H9 (cell line): ENCODE results near the gene RAB3IL1. TPM values are rescaled to one million over a fixed set of nuclear protein-coding genes. Genes with fewer than 3 reads are reported as not detected.

Experiments
- DNase-seq: peaks from one replicate; pipeline ENCODE4 v3.0.0-alpha.2; 2017
- H2AFZ ChIP-seq: one replicate; pipeline ENCODE4 v1.6.1; 2013; ENCODE audit warnings: mild to moderate bottlenecking, low read length, control low read depth, moderate library complexity
- H2AK5ac ChIP-seq: 2 replicates; pipeline ENCODE4 v1.6.1; 2013; ENCODE audit warnings: low read length, control low read depth, mixed read lengths; ENCODE audit not compliant: insufficient read length
- H2BK120ac ChIP-seq: one replicate; pipeline ENCODE4 v1.6.1; 2013; ENCODE audit warnings: low read depth, mild to moderate bottlenecking, low read length, control low read depth, inconsistent platforms; ENCODE audit not compliant: poor library complexity, severe bottlenecking
- H2BK12ac ChIP-seq: 2 replicates; pipeline ENCODE4 v1.6.1; 2013; ENCODE audit warnings: low read length, control low read depth, mixed read lengths, low read depth; ENCODE audit not compliant: insufficient read length
- H2BK15ac ChIP-seq: 2 replicates; pipeline ENCODE4 v1.6.1; 2013; ENCODE audit warnings: low read depth, low read length, control low read depth
- H2BK20ac ChIP-seq: one replicate; pipeline ENCODE4 v1.6.1; 2013; ENCODE audit warnings: low read depth, mild to moderate bottlenecking, low read length, control low read depth, inconsistent platforms; ENCODE audit not compliant: poor library complexity, severe bottlenecking
- H2BK5ac ChIP-seq: 2 replicates; pipeline ENCODE4 v1.6.1; 2013; ENCODE audit warnings: low read length, control low read depth, mixed read lengths; ENCODE audit not compliant: insufficient read length
- H3K14ac ChIP-seq: 2 replicates; pipeline ENCODE4 v1.6.1; 2013; ENCODE audit warnings: low read length, control low read depth; ENCODE audit not compliant: insufficient read depth
- H3K18ac ChIP-seq: 2 replicates; pipeline ENCODE4 v1.6.1; 2013; ENCODE audit warnings: low read depth, mild to moderate bottlenecking, mixed read lengths, low read length, control low read depth; ENCODE audit not compliant: insufficient read length
- H3K23ac ChIP-seq: 2 replicates; pipeline ENCODE4 v1.6.1; 2013; ENCODE audit warnings: low read length, control low read depth, mixed read lengths, low read depth; ENCODE audit not compliant: insufficient read length
- H3K23me2 ChIP-seq: 2 replicates; pipeline ENCODE4 v1.6.1; 2013; ENCODE audit warnings: low read depth, mild to moderate bottlenecking, mixed read lengths, low read length, control low read depth; ENCODE audit not compliant: insufficient read length, poor library complexity, severe bottlenecking
- H3K27ac ChIP-seq: 2 replicates; pipeline ENCODE4 v1.5.1; 2013; ENCODE audit warnings: low read length, control low read depth, mixed read lengths, low read depth; ENCODE audit not compliant: insufficient read length
- H3K27me3 ChIP-seq: 2 replicates; pipeline ENCODE4 v1.6.1; 2013; ENCODE audit warnings: low read length, control low read depth, inconsistent platforms; ENCODE audit not compliant: insufficient read depth
- H3K4ac ChIP-seq: 2 replicates; pipeline ENCODE4 v1.6.1; 2013; ENCODE audit warnings: low read depth, mild to moderate bottlenecking, control low read depth, inconsistent platforms, low read length, moderate library complexity
- H3K4me1 ChIP-seq: 2 replicates; pipeline ENCODE4 v1.6.1; 2013; ENCODE audit warnings: low read length, control low read depth, inconsistent platforms; ENCODE audit not compliant: insufficient read depth
- H3K4me2 ChIP-seq: 2 replicates; pipeline ENCODE4 v1.6.1; 2013; ENCODE audit warnings: low read length, control low read depth, mixed read lengths; ENCODE audit not compliant: insufficient read length, insufficient read depth
- H3K56ac ChIP-seq: 2 replicates; pipeline ENCODE4 v1.6.1; 2013; ENCODE audit warnings: low read depth, mild to moderate bottlenecking, mixed read lengths, low read length, control low read depth; ENCODE audit not compliant: insufficient read length
- H3K79me1 ChIP-seq: 2 replicates; pipeline ENCODE4 v1.6.1; 2013; ENCODE audit warnings: low read depth, mild to moderate bottlenecking, moderate library complexity, low read length, control low read depth, inconsistent platforms; ENCODE audit not compliant: insufficient read depth, poor library complexity, severe bottlenecking
- H3K79me2 ChIP-seq: 2 replicates; pipeline ENCODE4 v1.6.1; 2013; ENCODE audit warnings: low read length, control low read depth, inconsistent platforms; ENCODE audit not compliant: insufficient read depth
- H3K9ac ChIP-seq: 2 replicates; pipeline ENCODE4 v1.6.1; 2013; ENCODE audit warnings: low read length, control low read depth, mixed read lengths; ENCODE audit not compliant: insufficient read length; ENCODE audit errors: extremely low read depth
- H3K9me3 ChIP-seq: one replicate; pipeline ENCODE4 v1.6.1; 2013; ENCODE audit warnings: low read depth, low read length, inconsistent platforms; ENCODE audit not compliant: control insufficient read depth
- H3T11ph ChIP-seq: one replicate; pipeline ENCODE4 v1.6.1; 2013; ENCODE audit warnings: mild to moderate bottlenecking, low read length, control low read depth, inconsistent platforms
- H4K20me1 ChIP-seq: one replicate; pipeline ENCODE4 v1.6.1; 2013; ENCODE audit not compliant: control insufficient read depth, insufficient read length, insufficient read depth
- H4K5ac ChIP-seq: 2 replicates; pipeline ENCODE4 v1.6.1; 2013; ENCODE audit warnings: low read depth, mild to moderate bottlenecking, mixed read lengths, low read length, control low read depth; ENCODE audit not compliant: insufficient read length
- H4K8ac ChIP-seq: replicated peaks from 2 replicates; pipeline ENCODE4 v1.6.1; 2013; ENCODE audit warnings: low read length, control low read depth, mixed read lengths, low read depth; ENCODE audit not compliant: insufficient read length
- H4K91ac ChIP-seq: 2 replicates; pipeline ENCODE4 v1.6.1; 2013; ENCODE audit warnings: low read depth, mild to moderate bottlenecking, moderate library complexity, mixed read lengths, low read length, control low read depth; ENCODE audit not compliant: insufficient read length
- H3K27ac Mint-ChIP-seq, 3 experiments: 2 replicates in 2 of 3; 3 replicates in 1 of 3; pipeline ENCODE4 v1.8.0; 2020 to 2021; ENCODE audit warnings: mixed read lengths in 3 of 3, mild to moderate bottlenecking in 1 of 3, moderate library complexity in 1 of 3
- H3K27me3 Mint-ChIP-seq: 2 replicates; pipeline ENCODE4 v1.8.0; 2021; ENCODE audit warnings: low read depth, mild to moderate bottlenecking, moderate library complexity, mixed read lengths
- H3K36me3 Mint-ChIP-seq, 3 experiments: 2 replicates in 2 of 3; 3 replicates in 1 of 3; pipeline ENCODE4 v1.8.0; 2020 to 2021; ENCODE audit warnings: low read depth in 3 of 3, mixed read lengths in 3 of 3; ENCODE audit not compliant: insufficient read depth in 1 of 3
- H3K4me1 Mint-ChIP-seq, 2 experiments: 2 replicates each; pipeline ENCODE4 v1.8.0; 2020; ENCODE audit warnings: mixed read lengths in 2 of 2
- H3K4me3 Mint-ChIP-seq, 2 experiments: 2 replicates in 1 of 2; 3 replicates in 1 of 2; pipeline ENCODE4 v1.8.0; 2020 to 2021; ENCODE audit warnings: mild to moderate bottlenecking in 2 of 2, mixed read lengths in 2 of 2, moderate library complexity in 1 of 2
- H3K9me3 Mint-ChIP-seq, 2 experiments: 2 replicates in 1 of 2; 3 replicates in 1 of 2; pipeline ENCODE4 v1.8.0; 2020; ENCODE audit warnings: mild to moderate bottlenecking in 2 of 2, mixed read lengths in 2 of 2, moderate library complexity in 1 of 2
- CTCF ChIP-seq: fragments of 200-600 bp; sonication (generic); conservative IDR thresholded peaks from 3 replicates; pipeline ENCODE4 v1.8.0; 2021; ENCODE audit warnings: antibody characterized with exemption, mild to moderate bottlenecking
- WGBS: extraction: QIAGEN DNeasy Blood & Tissue Kit; methylation state at CpG from one replicate; pipeline ENCODE4 v1.1.7; 2013; ENCODE audit warnings: missing lambda C conversion rate, low lambda C conversion rate, mixed read lengths; ENCODE audit not compliant: insufficient read length; ENCODE audit errors: extremely low coverage; 5-methylcytosine and 5-hydroxymethylcytosine counted together
- total RNA-seq: library from RNA; stranded (reverse); gene quantifications from 2 replicates; pipeline ENCODE4 v1.2.1, GENCODE V29; 2021

The RAB3IL1 gene
- total RNA-seq, 1 experiment from 2014 or later, result 2.4 TPM

- WGBS, result no CpG with 5 or more reads among the region's 14 CpGs
- peaks cover 7% of the 10 kb centered on the region for H3K27me3 Mint-ChIP-seq
Observed at GRCh38 chr11:61905801-61906521, 11.4 kb downstream of the RAB3IL1 start.

More at GRCh38 chr11:61905801-61906521, 11.4 kb downstream of the RAB3IL1 start:
- no peak for TF ChIP-seq CTCF
- Histone ChIP-seq H3K79me2 (no peaks in the 10 kb centered on the region), H2BK15ac (no peak overlapping the region), H4K91ac (no peak overlapping the region), H2BK5ac (no peak overlapping the region), H3T11ph (no peak overlapping the region), H3K9ac (no peak overlapping the region), H3K4me1 (no peaks in the 10 kb centered on the region; the same call in 1 of the 2 replicates), H2AFZ (no peak overlapping the region), H3K23me2 (no peaks in the 10 kb centered on the region), H4K20me1 (no peaks in the 10 kb centered on the region), H2AK5ac (no peak overlapping the region), H2BK12ac (no peak overlapping the region), H3K4me2 (no peak overlapping the region), H3K18ac (no peak overlapping the region), H3K27ac (no peak overlapping the region), H3K23ac (no peak overlapping the region), H3K9me3 (no peaks in the 10 kb centered on the region), H3K4ac (no peak overlapping the region), H2BK20ac (no peak overlapping the region), H2BK120ac (no peak overlapping the region), H3K14ac (no peak overlapping the region; the same call in 1 of the 2 replicates), H3K56ac (no peak overlapping the region), H3K27me3 (no peaks in the 10 kb centered on the region), H4K8ac (no peak overlapping the region), H4K5ac (no peak overlapping the region), H3K79me1 (no peaks in the 10 kb centered on the region)
- H3K9me3 Mint-ChIP-seq, result no peaks in the 10 kb centered on the region
- H3K4me3 Mint-ChIP-seq, result no peak overlapping the region; a peak in 1 of 5 replicates
- no peak for DNase-seq
- H3K36me3 Mint-ChIP-seq, result no peaks in the 10 kb centered on the region
- H3K4me1 Mint-ChIP-seq, result peaks cover 9 to 39% of the 10 kb centered on the region in 2 experiments
- H3K27ac Mint-ChIP-seq, result no peak overlapping the region
